ENCODE results near the gene KIF6.

GRCh38 chr6:39573541-39573940 is 151.7 kb downstream of the KIF6 start:
- TF ChIP-seq CTCF (IDR thresholded peaks at IDR 0.05 in 2 of 3, conservative IDR thresholded peaks at IDR 0.05 in 1 of 3; ENCODE audit: borderline replicate concordance in 1 of 3, insufficient read depth in 1 of 3, low read depth in 2 of 3, low read length in 2 of 3) (no peak), RAD21 (IDR thresholded peaks at IDR 0.05; ENCODE audit: low read depth) (no peak), TCF7L2 (IDR thresholded peaks at IDR 0.05; ENCODE audit: borderline replicate concordance, extremely low read depth, insufficient read depth, insufficient read length) (no peak), ELF1 (IDR thresholded peaks at IDR 0.05; ENCODE audit: borderline replicate concordance, low read depth) (no peak), MAX (IDR thresholded peaks at IDR 0.05) (no peak), EZH2phosphoT487 (IDR thresholded peaks at IDR 0.05; ENCODE audit: borderline replicate concordance) (no peak), POLR2A (IDR thresholded peaks at IDR 0.05; ENCODE audit: borderline replicate concordance, extremely low read depth, insufficient read depth, insufficient read length) (no peak), EZH2 (IDR thresholded peaks at IDR 0.05) (no peak), YY1 (IDR thresholded peaks at IDR 0.05; ENCODE audit: extremely low read depth, insufficient replicate concordance, low read depth, low read length) (no peak), POLR2AphosphoS5 (IDR thresholded peaks at IDR 0.05; ENCODE audit: low read depth, low read length) (no peak), ZBTB33 (IDR thresholded peaks at IDR 0.05; ENCODE audit: extremely low read depth, insufficient replicate concordance, low read length) (no peak), ZFX (IDR thresholded peaks at IDR 0.05) (no peak)
